GM23248 (cell line): ENCODE data around the gene FZD4. TPM values are rescaled to one million over a fixed set of nuclear protein-coding genes. Genes with fewer than 3 reads are reported as not detected.
"Not testable (repeated sequence)": the region's sequence is repeated elsewhere in the genome, so short reads cannot be mapped to it uniquely, and the experiment has no call there.

ENCODE experiments used
- DNase-seq: peaks from one replicate; pipeline ENCODE4 v3.0.0-alpha.2; 2015
- H2AFZ ChIP-seq: fragments of 200-600 bp; sonication (generic); 2 replicates; pipeline ENCODE4 v1.6.1; 2016; ENCODE audit warnings: antibody characterized with exemption
- H3F3A ChIP-seq: fragments of 200-600 bp; sonication (generic); 2 replicates; pipeline ENCODE4 v1.6.1; 2016; ENCODE audit warnings: mild to moderate bottlenecking, antibody characterized with exemption, mixed run types; ENCODE audit not compliant: insufficient read depth
- H3K27ac ChIP-seq: fragments of 200-600 bp; sonication (generic); 2 replicates; pipeline ENCODE4 v1.5.1; 2016; ENCODE audit warnings: mild to moderate bottlenecking
- H3K27me3 ChIP-seq: fragments of 200-600 bp; sonication (generic); replicated peaks from 2 replicates; pipeline ENCODE4 v1.6.1; 2016; ENCODE audit warnings: mild to moderate bottlenecking; ENCODE audit not compliant: insufficient read depth
- H3K36me3 ChIP-seq: fragments of 200-600 bp; sonication (generic); 2 replicates; pipeline ENCODE4 v1.6.1; 2016; ENCODE audit warnings: low read depth, mild to moderate bottlenecking
- H3K4me1 ChIP-seq: fragments of 200-600 bp; sonication (generic); 2 replicates; pipeline ENCODE4 v1.6.1; 2016; ENCODE audit warnings: mild to moderate bottlenecking; ENCODE audit not compliant: insufficient read depth
- H3K4me2 ChIP-seq: fragments of 200-600 bp; sonication (generic); one replicate; pipeline ENCODE4 v1.6.1; 2016; ENCODE audit warnings: mild to moderate bottlenecking; ENCODE audit not compliant: unreplicated experiment
- H3K4me3 ChIP-seq: fragments of 200-600 bp; sonication (generic); 2 replicates; pipeline ENCODE4 v1.5.1; 2016; ENCODE audit warnings: mild to moderate bottlenecking
- H3K79me2 ChIP-seq: fragments of 200-600 bp; sonication (generic); 2 replicates; pipeline ENCODE4 v1.6.1; 2016; ENCODE audit warnings: mild to moderate bottlenecking; ENCODE audit not compliant: insufficient read depth
- H3K9ac ChIP-seq: fragments of 200-600 bp; sonication (generic); 2 replicates; pipeline ENCODE4 v1.6.1; 2016; ENCODE audit warnings: mild to moderate bottlenecking
- H3K9me2 ChIP-seq: fragments of 200-600 bp; sonication (generic); 2 replicates; pipeline ENCODE4 v1.6.1; 2016; ENCODE audit warnings: mixed run types, mild to moderate bottlenecking, moderate library complexity; ENCODE audit not compliant: insufficient read depth
- H3K9me3 ChIP-seq: fragments of 200-600 bp; sonication (generic); one replicate; pipeline ENCODE4 v1.6.1; 2017; ENCODE audit warnings: low read depth
- H4K20me1 ChIP-seq: fragments of 200-600 bp; sonication (generic); 2 replicates; pipeline ENCODE4 v1.6.0; 2016; ENCODE audit not compliant: insufficient read depth
- EZH2 ChIP-seq: fragments of 200-600 bp; sonication (generic); IDR thresholded peaks from 2 replicates; pipeline ENCODE4 v1.6.1; 2018; ENCODE audit warnings: antibody characterized with exemption, mild to moderate bottlenecking; ENCODE audit not compliant: insufficient read depth, poor library complexity, severe bottlenecking
- EZH2phosphoT487 ChIP-seq: fragments of 200-600 bp; sonication (generic); IDR thresholded peaks from 2 replicates; pipeline ENCODE4 v1.6.1; 2018; ENCODE audit warnings: antibody characterized with exemption, moderate library complexity, mild to moderate bottlenecking, low read depth; ENCODE audit not compliant: insufficient read depth
- WGBS, 2 experiments: methylation state at CpG; one replicate each; pipeline ENCODE4 v1.1.6; 2015 to 2017; ENCODE audit warnings: low lambda C conversion rate in 2 of 2, low coverage in 1 of 2; ENCODE audit errors: missing lambda C conversion rate in 2 of 2; 5-methylcytosine and 5-hydroxymethylcytosine counted together
- in situ Hi-C: fragments of 300-500 bp; cut with MboI; formaldehyde crosslinking; loops from 2 replicates; pipeline ENCODE4 v1.15.0; 2020
- polyA plus RNA-seq: library from polyadenylated mRNA; unstranded; fragments of >200 nt; fragmentation: Nextera tagmentation; extraction: Ambion mirVana; gene quantifications from 2 replicates; pipeline ENCODE4 v1.2.1, GENCODE V29; 2016
- total RNA-seq: library from RNA; depleted of rRNA; stranded (reverse); fragments of >200 nt; shearing (Covaris generic); gene quantifications from 2 replicates; pipeline ENCODE4 v1.2.3, GENCODE V29; 2014

The FZD4 gene
- total and polyA plus RNA-seq, 2 experiments from 2014 or later, result 8.3 to 21.3 TPM

DNA sequence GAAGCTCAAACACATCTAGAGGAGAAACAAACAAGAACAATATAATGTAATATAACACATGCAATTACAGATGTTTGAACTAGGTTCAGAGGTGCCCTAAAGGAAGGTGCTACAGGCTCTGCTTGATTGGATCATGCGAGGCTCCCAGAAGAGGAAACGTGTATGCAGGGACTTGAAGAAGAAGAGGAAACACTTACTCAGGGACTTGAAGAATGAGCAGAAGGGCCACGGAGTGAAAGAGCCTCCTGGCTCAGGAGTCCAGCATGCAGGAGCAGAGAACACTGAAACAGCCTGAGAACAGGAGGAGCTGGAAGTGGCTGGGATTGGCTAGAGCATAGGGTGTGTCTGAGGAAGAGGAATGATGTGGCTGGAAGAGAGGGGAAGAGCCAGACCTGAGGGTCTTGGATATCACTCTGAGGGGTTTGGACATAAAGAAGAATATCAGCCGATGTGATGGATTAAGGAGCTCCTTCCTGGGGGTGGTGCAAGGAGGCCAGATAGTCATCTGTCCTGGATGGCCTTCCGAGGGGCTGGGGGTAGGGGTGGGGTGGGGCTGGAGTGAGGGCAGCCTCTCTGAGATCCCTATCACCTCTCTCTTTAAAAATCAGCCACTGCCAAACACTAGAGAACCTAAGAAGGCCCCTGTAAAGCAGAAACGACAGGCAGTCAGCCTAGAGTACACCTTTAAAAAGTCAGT, 16.8 kb downstream of the FZD4 start:
- Histone ChIP-seq H3K27me3 (no peaks in the 10 kb centered on the region), H3K36me3 (no peaks in the 10 kb centered on the region), H3K4me1 (peaks cover 39% of the 10 kb centered on the region), H3K27ac (no peak overlapping the region), H2AFZ (no peak overlapping the region), H3K9ac (no peak overlapping the region), H3K4me3 (no peak overlapping the region), H3K4me2 (no peak overlapping the region), H3F3A (peaks cover 30% of the 10 kb centered on the region; the same call in 1 of the 2 replicates), H3K79me2 (no peaks in the 10 kb centered on the region), H3K9me3 (no peaks in the 10 kb centered on the region), H3K9me2 (no peaks in the 10 kb centered on the region), H4K20me1 (no peaks in the 10 kb centered on the region)
- TF ChIP-seq EZH2phosphoT487 (no peak), EZH2 (no peak)
- WGBS, 2 experiments, result 57 to 62% methylated on average over 6 of the region's 6 CpGs
- no peak for DNase-seq
- in situ Hi-C loops, result loop anchor here (10.0 kb wide), 1 partner anchor 346 kb away; no protein-coding TSS in a partner anchor

DNA sequence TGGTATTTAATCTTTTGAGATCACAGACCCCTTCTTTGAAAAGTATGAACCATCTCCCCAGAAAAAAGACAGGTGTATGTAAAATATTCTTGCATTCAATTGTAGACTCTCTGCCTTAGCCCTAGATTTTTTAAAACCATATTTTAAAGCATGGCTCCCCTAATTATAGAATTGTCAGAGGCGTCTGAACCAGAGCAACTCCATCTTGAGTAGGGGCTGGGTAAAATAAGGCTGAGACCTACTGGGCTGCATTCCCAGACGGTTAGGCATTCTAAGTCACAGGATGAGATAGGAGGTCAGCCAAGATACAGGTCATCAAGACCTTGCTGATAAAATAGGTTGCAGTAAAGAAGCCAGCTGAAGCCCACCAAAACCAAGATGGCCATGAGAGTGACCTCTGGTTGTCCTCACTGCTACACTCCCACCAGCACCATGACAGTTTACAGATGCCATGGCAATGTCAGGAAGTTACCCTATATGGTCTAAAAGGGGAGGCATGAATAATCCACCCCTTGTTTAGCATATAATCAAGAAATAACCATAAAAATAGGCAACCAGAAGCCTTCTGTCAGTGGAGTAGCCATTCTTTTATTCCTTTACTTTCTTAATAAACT, 17.9 kb downstream of the FZD4 start:
- H3K4me2 ChIP-seq, result not testable (repeated sequence)
- in situ Hi-C loops, result loop anchor here (10.0 kb wide), 1 partner anchor 348 kb away; no protein-coding TSS in a partner anchor

GRCh38 chr11:86934926-86935579, 20.1 kb downstream of the FZD4 start:
- H2AFZ ChIP-seq, result no peak overlapping the region
- in situ Hi-C loops, result loop anchor here (10.0 kb wide), 1 partner anchor 350 kb away; no protein-coding TSS in a partner anchor
- WGBS, 2 experiments, result 47 to 54% methylated on average over 3 of the region's 3 CpGs

More for the DNA sequence above, 17.9 kb downstream of the FZD4 start:
- not testable (repeated sequence) for H2AFZ ChIP-seq, H3K27me3 ChIP-seq, H3K9me3 ChIP-seq, H3K27ac ChIP-seq, H3K79me2 ChIP-seq, H3K9me2 ChIP-seq, DNase-seq, H3K4me3 ChIP-seq, H3K36me3 ChIP-seq, H3K9ac ChIP-seq, H4K20me1 ChIP-seq
- Histone ChIP-seq H3K4me1 (peaks cover 39% of the 10 kb centered on the region), H3F3A (peaks cover 24% of the 10 kb centered on the region; the same call in 1 of the 2 replicates)
- 60 to 77% methylated on average over 2 of the region's 2 CpGs for WGBS, 2 experiments

GRCh38 chr11:86934582-86934900, 20.7 kb downstream of the FZD4 start:
- H3F3A ChIP-seq, result peaks cover 16% of the 10 kb centered on the region
- H2AFZ ChIP-seq, result no peak overlapping the region
- H3K4me1 ChIP-seq, result peaks cover 28% of the 10 kb centered on the region
- no peaks in the 10 kb centered on the region for H3K36me3 ChIP-seq
- H3K4me3 ChIP-seq, result no peak overlapping the region
- TF ChIP-seq EZH2phosphoT487 (no peak), EZH2 (no peak)
- no peak for DNase-seq
- in situ Hi-C loops, result loop anchor here (10.0 kb wide), 1 partner anchor 350 kb away; no protein-coding TSS in a partner anchor
- H3K27me3 ChIP-seq, result no peaks in the 10 kb centered on the region
- H4K20me1 ChIP-seq, result no peaks in the 10 kb centered on the region
- no peaks in the 10 kb centered on the region for H3K9me2 ChIP-seq
- H3K9ac ChIP-seq, result no peak overlapping the region
- H3K9me3 ChIP-seq, result no peaks in the 10 kb centered on the region
- H3K4me2 ChIP-seq, result no peak overlapping the region
- H3K27ac ChIP-seq, result no peak overlapping the region
- no peaks in the 10 kb centered on the region for H3K79me2 ChIP-seq

More at GRCh38 chr11:86934926-86935579, 20.1 kb downstream of the FZD4 start:
- TF ChIP-seq EZH2phosphoT487 (no peak), EZH2 (no peak)
- Histone ChIP-seq H3K4me3 (no peak overlapping the region), H3K27ac (no peak overlapping the region), H3K9ac (no peak overlapping the region), H3F3A (peaks cover 19% of the 10 kb centered on the region), H3K4me2 (no peak overlapping the region), H3K9me2 (no peaks in the 10 kb centered on the region), H4K20me1 (no peaks in the 10 kb centered on the region), H3K9me3 (no peaks in the 10 kb centered on the region), H3K79me2 (no peaks in the 10 kb centered on the region), H3K27me3 (no peaks in the 10 kb centered on the region), H3K36me3 (no peaks in the 10 kb centered on the region), H3K4me1 (peaks cover 33% of the 10 kb centered on the region)
- no peak for DNase-seq
